ENCODE data around the gene ESYT2.

Gene ESYT2

DNA sequence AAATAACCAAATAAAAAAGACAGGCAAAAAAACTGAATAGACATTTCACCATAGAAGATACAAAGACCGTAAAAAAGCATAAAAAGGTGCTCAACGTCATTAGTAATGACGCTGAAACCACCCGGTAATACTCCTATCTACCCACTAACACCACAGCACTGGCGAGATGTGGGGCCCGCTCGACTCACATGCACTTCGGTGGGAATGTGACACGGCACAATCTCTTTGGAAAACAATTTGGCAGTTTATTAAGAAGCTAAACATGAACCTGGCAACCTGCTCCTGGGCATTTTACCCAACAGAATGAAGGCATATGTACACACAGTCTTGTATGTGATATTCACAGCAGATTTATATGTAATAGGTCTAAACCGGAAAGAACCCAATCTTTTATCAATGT lies 81.9 kb downstream of the ESYT2 start:
- H3K36me3 ChIP-seq (ENCODE audit: control insufficient read depth in 4 of 4, insufficient read depth in 4 of 4, low read length in 3 of 4): peaks cover 9 to 78% (median 43%) of the 10 kb centered on the region in 4 experiments
- CTCF ChIA-PET: interaction anchor here (0.7 to 1.0 kb wide), 3 partner anchors 14 to 51 kb away, joined by 3 read pairs; no protein-coding TSS in a partner anchor
- POLR2A ChIA-PET: no interaction called here
- no peak overlapping the region for H3K4me3 ChIP-seq (ENCODE audit: control insufficient read depth in 1 of 7, extremely low read depth in 1 of 7, insufficient read depth in 4 of 7, low read depth in 2 of 7, low read length in 6 of 7)
- H3K4me1 ChIP-seq (ENCODE audit: control extremely low read depth in 1 of 4, control insufficient read depth in 4 of 4, insufficient read depth in 4 of 4, low read length in 3 of 4): no peaks in the 10 kb centered on the region
- no peaks in the 10 kb centered on the region for H3K9me3 ChIP-seq (ENCODE audit: control extremely low read depth in 1 of 5, control insufficient read depth in 4 of 5, insufficient read depth in 2 of 5, low read depth in 1 of 5, low read length in 4 of 5)
- 93% methylated on average over 6 of the region's 10 CpGs for WGBS (ENCODE audit: insufficient coverage)
- no peak for DNase-seq
- no peaks in the 10 kb centered on the region for H3K27me3 ChIP-seq (replicated peaks in 2 of 5; ENCODE audit: control insufficient read depth in 4 of 5, insufficient read depth in 5 of 5, low read length in 4 of 5)
- no peak overlapping the region for H3K27ac ChIP-seq (ENCODE audit: insufficient read depth in 1 of 2, low read depth in 1 of 2, low read length in 2 of 2, poor library complexity in 1 of 2, severe bottlenecking in 2 of 2)

DNA sequence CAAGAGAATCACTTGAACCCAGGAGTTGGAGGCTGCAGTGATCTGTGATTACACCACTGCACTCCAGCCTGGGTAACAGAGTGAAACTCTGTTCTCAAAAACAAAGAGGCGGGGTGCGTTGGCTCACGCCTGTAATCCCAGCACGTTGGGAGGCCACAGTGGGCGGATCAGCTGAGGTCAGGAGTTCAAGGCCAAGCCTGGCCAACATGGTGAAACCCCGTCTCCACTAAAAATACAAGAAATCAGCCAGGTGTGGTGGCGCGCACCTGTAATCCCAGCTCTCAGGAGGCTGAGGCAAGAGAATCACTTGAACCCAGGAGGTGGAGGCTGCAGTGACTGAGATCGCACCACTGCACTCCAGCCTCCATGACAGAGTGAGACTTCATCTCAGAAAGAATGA lies 82.4 kb downstream of the ESYT2 start:
- H3K27me3 ChIP-seq (replicated peaks in 2 of 5; ENCODE audit: control insufficient read depth in 4 of 5, insufficient read depth in 5 of 5, low read length in 4 of 5): no peaks in the 10 kb centered on the region
- CTCF ChIA-PET: no interaction called here
- no peak overlapping the region for H3K4me3 ChIP-seq (ENCODE audit: control insufficient read depth in 1 of 7, extremely low read depth in 1 of 7, insufficient read depth in 4 of 7, low read depth in 2 of 7, low read length in 6 of 7)
- no peaks in the 10 kb centered on the region for H3K4me1 ChIP-seq (ENCODE audit: control extremely low read depth in 1 of 4, control insufficient read depth in 4 of 4, insufficient read depth in 4 of 4, low read length in 3 of 4)
- POLR2A ChIA-PET: no interaction called here
- 100% methylated on average over 9 of the region's 9 CpGs for WGBS (ENCODE audit: insufficient coverage)
- DNase-seq: no peak
- peaks cover 14 to 83% (median 48%) of the 10 kb centered on the region in 4 experiments for H3K36me3 ChIP-seq (ENCODE audit: control insufficient read depth in 4 of 4, insufficient read depth in 4 of 4, low read length in 3 of 4)
- no peak overlapping the region for H3K27ac ChIP-seq (ENCODE audit: insufficient read depth in 1 of 2, low read depth in 1 of 2, low read length in 2 of 2, poor library complexity in 1 of 2, severe bottlenecking in 2 of 2)
- no peaks in the 10 kb centered on the region for H3K9me3 ChIP-seq (ENCODE audit: control extremely low read depth in 1 of 5, control insufficient read depth in 4 of 5, insufficient read depth in 2 of 5, low read depth in 1 of 5, low read length in 4 of 5)

DNA sequence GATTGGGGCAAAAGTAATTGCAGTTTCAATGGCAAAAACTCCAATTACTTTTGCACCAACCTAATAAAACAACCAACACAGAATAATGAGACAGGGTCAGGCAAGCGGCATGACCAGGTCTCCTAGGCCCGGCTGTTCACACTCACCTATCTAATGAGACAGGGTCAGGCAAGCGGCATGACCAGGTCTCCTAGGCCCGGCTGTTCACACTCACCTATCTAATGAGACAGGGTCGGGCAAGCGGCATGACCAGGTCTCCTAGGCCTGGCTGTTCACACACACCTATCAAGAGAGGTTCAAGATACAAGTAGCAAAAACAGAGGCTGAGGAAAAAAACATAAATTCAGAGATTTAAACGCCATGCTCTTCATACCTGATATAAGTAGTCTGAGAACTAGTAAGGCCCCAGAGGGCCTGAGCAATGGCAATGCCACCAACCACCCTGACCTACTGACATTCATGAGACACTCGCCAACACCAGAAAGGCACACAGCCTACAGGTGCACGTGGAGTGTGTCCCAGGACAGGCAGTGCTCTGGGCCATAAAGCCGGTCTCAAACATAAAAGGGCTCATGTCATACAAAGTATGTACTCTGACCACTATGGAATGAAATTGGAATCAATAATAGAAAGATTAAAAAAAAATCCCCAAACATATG lies 84.1 kb downstream of the ESYT2 start:
- CTCF ChIA-PET: interaction anchor here (0.7 kb wide), 1 partner anchor 47 kb away, joined by 3 read pairs; no protein-coding TSS in a partner anchor
- no peak for DNase-seq
- POLR2A ChIA-PET: no interaction called here
- Histone ChIP-seq H3K36me3 (ENCODE audit: control insufficient read depth in 4 of 4, insufficient read depth in 4 of 4, low read length in 3 of 4) (peaks cover 24 to 96% (median 59%) of the 10 kb centered on the region in 4 experiments), H3K9me3 (ENCODE audit: control extremely low read depth in 1 of 5, control insufficient read depth in 4 of 5, insufficient read depth in 2 of 5, low read depth in 1 of 5, low read length in 4 of 5) (no peaks in the 10 kb centered on the region), H3K27ac (ENCODE audit: insufficient read depth in 1 of 2, low read depth in 1 of 2, low read length in 2 of 2, poor library complexity in 1 of 2, severe bottlenecking in 2 of 2) (no peak overlapping the region), H3K4me3 (ENCODE audit: control insufficient read depth in 1 of 7, extremely low read depth in 1 of 7, insufficient read depth in 4 of 7, low read depth in 2 of 7, low read length in 6 of 7) (no peak overlapping the region), H3K27me3 (replicated peaks in 2 of 5; ENCODE audit: control insufficient read depth in 4 of 5, insufficient read depth in 5 of 5, low read length in 4 of 5) (no peaks in the 10 kb centered on the region), H3K4me1 (ENCODE audit: control extremely low read depth in 1 of 4, control insufficient read depth in 4 of 4, insufficient read depth in 4 of 4, low read length in 3 of 4) (peaks cover 0 to 13% (median 6%) of the 10 kb centered on the region in 4 experiments)
- 87% methylated on average over 7 of the region's 10 CpGs for WGBS (ENCODE audit: insufficient coverage)

DNA sequence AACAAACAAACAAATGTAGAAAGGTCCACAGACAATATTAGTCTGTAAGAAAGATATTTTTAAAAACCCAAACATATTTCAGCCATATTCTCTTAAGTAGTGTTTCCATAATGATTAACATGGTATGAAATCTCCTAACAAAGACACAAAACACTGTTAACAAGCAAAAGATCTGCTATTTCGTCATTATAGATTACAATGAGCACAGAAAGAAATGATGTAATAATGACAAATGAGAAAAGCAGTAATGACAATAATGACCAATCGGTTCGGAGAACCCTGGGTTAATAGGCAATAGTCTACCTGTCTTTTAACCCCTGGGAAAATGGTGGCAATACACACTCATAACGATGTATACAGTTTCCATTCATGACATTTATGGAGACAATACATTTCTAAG lies 85.2 kb downstream of the ESYT2 start:
- CTCF ChIA-PET: interaction anchor here (6.9 kb wide), 1 partner anchor 48 kb away, joined by 57 read pairs; no protein-coding TSS in a partner anchor
- DNase-seq: no peak
- POLR2A ChIA-PET: no interaction called here
- Histone ChIP-seq H3K4me1 (ENCODE audit: control extremely low read depth in 1 of 4, control insufficient read depth in 4 of 4, insufficient read depth in 4 of 4, low read length in 3 of 4) (peaks cover 0 to 20% (median 13%) of the 10 kb centered on the region in 4 experiments), H3K27ac (ENCODE audit: insufficient read depth in 1 of 2, low read depth in 1 of 2, low read length in 2 of 2, poor library complexity in 1 of 2, severe bottlenecking in 2 of 2) (no peak overlapping the region), H3K27me3 (replicated peaks in 2 of 5; ENCODE audit: control insufficient read depth in 4 of 5, insufficient read depth in 5 of 5, low read length in 4 of 5) (no peaks in the 10 kb centered on the region), H3K9me3 (ENCODE audit: control extremely low read depth in 1 of 5, control insufficient read depth in 4 of 5, insufficient read depth in 2 of 5, low read depth in 1 of 5, low read length in 4 of 5) (no peaks in the 10 kb centered on the region), H3K36me3 (ENCODE audit: control insufficient read depth in 4 of 4, insufficient read depth in 4 of 4, low read length in 3 of 4) (peaks cover 24 to 91% (median 62%) of the 10 kb centered on the region in 4 experiments), H3K4me3 (ENCODE audit: control insufficient read depth in 1 of 7, extremely low read depth in 1 of 7, insufficient read depth in 4 of 7, low read depth in 2 of 7, low read length in 6 of 7) (no peak overlapping the region)
- WGBS (ENCODE audit: insufficient coverage): 100% methylated on average over 3 of the region's 4 CpGs

DNA sequence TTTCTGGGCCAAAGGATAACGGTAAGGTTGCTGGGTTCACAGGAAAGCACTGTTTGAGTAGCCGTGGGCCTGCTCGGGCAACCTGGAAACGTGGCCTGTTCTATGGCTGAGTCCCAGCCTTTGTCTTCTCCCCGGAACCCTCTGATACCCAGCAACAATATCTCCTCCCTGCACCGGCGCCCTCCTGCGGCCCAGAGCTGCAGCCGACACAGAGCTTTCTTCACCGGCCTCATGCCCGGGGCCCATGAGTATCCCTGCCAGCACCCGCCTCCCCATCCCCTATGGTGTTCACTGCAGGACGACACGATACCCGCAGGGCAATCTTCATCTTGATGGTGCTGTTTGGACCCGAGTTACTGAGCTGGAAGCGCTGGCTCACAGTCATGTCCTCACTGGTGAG lies 86.1 kb downstream of the ESYT2 start:
- 99% methylated on average over 17 of the region's 17 CpGs for WGBS (ENCODE audit: insufficient coverage)
- Histone ChIP-seq H3K9me3 (ENCODE audit: control extremely low read depth in 1 of 5, control insufficient read depth in 4 of 5, insufficient read depth in 2 of 5, low read depth in 1 of 5, low read length in 4 of 5) (no peaks in the 10 kb centered on the region), H3K27ac (ENCODE audit: insufficient read depth in 1 of 2, low read depth in 1 of 2, low read length in 2 of 2, poor library complexity in 1 of 2, severe bottlenecking in 2 of 2) (no peak overlapping the region), H3K4me1 (ENCODE audit: control extremely low read depth in 1 of 4, control insufficient read depth in 4 of 4, insufficient read depth in 4 of 4, low read length in 3 of 4) (peaks cover 0 to 20% (median 13%) of the 10 kb centered on the region in 4 experiments), H3K27me3 (replicated peaks in 2 of 5; ENCODE audit: control insufficient read depth in 4 of 5, insufficient read depth in 5 of 5, low read length in 4 of 5) (no peaks in the 10 kb centered on the region), H3K36me3 (ENCODE audit: control insufficient read depth in 4 of 4, insufficient read depth in 4 of 4, low read length in 3 of 4) (peaks cover 27 to 91% (median 65%) of the 10 kb centered on the region in 4 experiments), H3K4me3 (ENCODE audit: control insufficient read depth in 1 of 7, extremely low read depth in 1 of 7, insufficient read depth in 4 of 7, low read depth in 2 of 7, low read length in 6 of 7) (no peak overlapping the region)
- DNase-seq: no peak
- ChIA-PET CTCF (interaction anchor here (1.1 to 6.9 kb wide), 4 partner anchors 10 to 47 kb away, joined by 3 to 57 read pairs (median 4); no protein-coding TSS in a partner anchor), POLR2A (no interaction called here)

DNA sequence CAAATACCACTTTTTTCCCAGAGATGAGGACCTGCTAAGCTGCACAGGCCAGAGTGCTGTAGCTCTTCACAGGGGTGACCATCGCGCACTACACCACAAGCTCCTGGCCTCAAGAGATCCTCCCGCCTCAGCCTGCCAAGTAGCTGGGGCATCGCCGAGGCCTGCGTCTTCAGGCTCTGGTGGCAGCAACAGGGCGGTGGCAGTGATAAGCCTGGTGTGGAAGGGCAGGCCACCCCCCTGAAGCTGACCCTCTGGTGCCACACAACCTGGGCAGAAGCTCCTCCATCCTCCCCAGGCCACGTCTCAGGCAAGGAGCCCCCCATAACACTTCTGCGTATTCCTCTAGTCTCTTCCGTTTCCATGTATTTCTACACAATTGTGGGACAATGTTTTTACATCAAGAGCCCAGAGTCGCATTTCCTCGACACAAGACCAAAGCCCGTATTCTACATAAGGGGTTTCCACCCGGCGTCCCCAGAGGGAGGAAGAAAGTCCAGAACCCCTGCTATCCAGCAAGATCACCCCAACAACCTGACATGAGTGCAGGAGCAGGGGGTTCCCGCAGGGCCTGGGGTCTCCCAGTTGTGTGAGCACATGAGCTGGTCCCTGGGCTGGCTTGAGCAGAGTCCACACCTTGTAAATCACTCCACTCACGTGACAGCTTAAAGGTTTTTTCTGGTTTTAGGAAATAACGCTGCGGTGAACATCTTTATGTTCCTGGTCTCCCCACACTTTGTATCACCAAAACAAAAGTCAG lies 87.1 kb downstream of the ESYT2 start:
- WGBS (ENCODE audit: insufficient coverage): 97% methylated on average over 11 of the region's 19 CpGs
- no peak overlapping the region for H3K4me3 ChIP-seq (ENCODE audit: control insufficient read depth in 1 of 7, extremely low read depth in 1 of 7, insufficient read depth in 4 of 7, low read depth in 2 of 7, low read length in 6 of 7)
- H3K4me1 ChIP-seq (ENCODE audit: control extremely low read depth in 1 of 4, control insufficient read depth in 4 of 4, insufficient read depth in 4 of 4, low read length in 3 of 4): peaks cover 0 to 20% (median 13%) of the 10 kb centered on the region in 4 experiments
- H3K9me3 ChIP-seq (ENCODE audit: control extremely low read depth in 1 of 5, control insufficient read depth in 4 of 5, insufficient read depth in 2 of 5, low read depth in 1 of 5, low read length in 4 of 5): no peaks in the 10 kb centered on the region
- POLR2A ChIA-PET: no interaction called here
- DNase-seq: no peak
- no peaks in the 10 kb centered on the region for H3K27me3 ChIP-seq (replicated peaks in 2 of 5; ENCODE audit: control insufficient read depth in 4 of 5, insufficient read depth in 5 of 5, low read length in 4 of 5)
- peaks cover 30 to 91% (median 64%) of the 10 kb centered on the region in 4 experiments for H3K36me3 ChIP-seq (ENCODE audit: control insufficient read depth in 4 of 4, insufficient read depth in 4 of 4, low read length in 3 of 4)
- CTCF ChIA-PET: interaction anchor here (0.7 to 6.9 kb wide), 11 partner anchors 8 to 235 kb away, joined by 3 to 57 read pairs (median 4); no protein-coding TSS in a partner anchor
- no peak overlapping the region for H3K27ac ChIP-seq (ENCODE audit: insufficient read depth in 1 of 2, low read depth in 1 of 2, low read length in 2 of 2, poor library complexity in 1 of 2, severe bottlenecking in 2 of 2)

DNA sequence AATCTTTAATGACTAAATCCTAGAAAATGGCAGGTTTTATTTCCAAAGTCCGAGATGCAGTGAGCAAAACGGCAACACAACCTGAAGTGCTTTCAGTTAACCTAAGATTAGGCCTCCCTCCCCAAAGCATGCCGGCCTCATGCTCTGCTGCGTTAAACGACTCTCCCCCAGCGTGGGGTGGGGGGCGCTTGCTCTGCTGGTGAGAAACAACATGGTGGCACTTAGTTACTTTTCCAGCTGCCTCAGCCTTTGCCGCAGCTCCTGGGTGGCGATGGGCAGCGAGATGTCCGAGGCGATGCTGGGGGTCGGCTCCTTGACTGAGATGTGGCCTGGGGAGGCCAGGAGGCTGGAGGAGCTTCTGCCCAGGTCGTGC lies 88.0 kb downstream of the ESYT2 start:
- Histone ChIP-seq H3K36me3 (ENCODE audit: control insufficient read depth in 4 of 4, insufficient read depth in 4 of 4, low read length in 3 of 4) (peaks cover 36 to 90% (median 66%) of the 10 kb centered on the region in 4 experiments), H3K4me3 (ENCODE audit: control insufficient read depth in 1 of 7, extremely low read depth in 1 of 7, insufficient read depth in 4 of 7, low read depth in 2 of 7, low read length in 6 of 7) (no peak overlapping the region), H3K27me3 (replicated peaks in 2 of 5; ENCODE audit: control insufficient read depth in 4 of 5, insufficient read depth in 5 of 5, low read length in 4 of 5) (no peaks in the 10 kb centered on the region), H3K27ac (ENCODE audit: insufficient read depth in 1 of 2, low read depth in 1 of 2, low read length in 2 of 2, poor library complexity in 1 of 2, severe bottlenecking in 2 of 2) (no peak overlapping the region), H3K9me3 (ENCODE audit: control extremely low read depth in 1 of 5, control insufficient read depth in 4 of 5, insufficient read depth in 2 of 5, low read depth in 1 of 5, low read length in 4 of 5) (no peaks in the 10 kb centered on the region), H3K4me1 (ENCODE audit: control extremely low read depth in 1 of 4, control insufficient read depth in 4 of 4, insufficient read depth in 4 of 4, low read length in 3 of 4) (peaks cover 0 to 20% (median 13%) of the 10 kb centered on the region in 4 experiments)
- WGBS (ENCODE audit: insufficient coverage): 96% methylated on average over 11 of the region's 14 CpGs
- CTCF ChIA-PET: interaction anchor here (0.6 to 6.9 kb wide), 11 partner anchors 9 to 235 kb away, joined by 3 to 57 read pairs (median 6); no protein-coding TSS in a partner anchor
- POLR2A ChIA-PET: interaction anchor here (1.0 kb wide), 1 partner anchor 31 kb away, joined by 3 read pairs; no protein-coding TSS in a partner anchor
- no peak for DNase-seq
